Spleen (tissue), 11 donors: ENCODE results near the gene NEFH. TPM values are rescaled to one million over a fixed set of nuclear protein-coding genes. Genes with fewer than 3 reads are reported as not detected.

Source experiments
- DNase-seq: peaks from one replicate; pipeline ENCODE4 v3.0.0-alpha.2; 2020
- H3K27ac ChIP-seq, 8 donors: fragments of 200-600 bp; sonication (generic) in 7 of 8; 1 replicate in 4 of 8; 2 replicates in 4 of 8; pipeline versions ENCODE4 v1.5.0 to v1.8.0; 2016 to 2021; ENCODE audit warnings: inconsistent platforms in 4 of 8, mild to moderate bottlenecking in 4 of 8, moderate library complexity in 1 of 8
- H3K27me3 ChIP-seq, 7 donors: fragments of 200-600 bp; sonication (generic) in 6 of 7; replicated peaks in 1 of 7; 1 replicate in 4 of 7; 2 replicates in 3 of 7; pipeline versions ENCODE4 v1.5.0 to v1.8.0; 2016 to 2021; ENCODE audit warnings: inconsistent platforms in 3 of 7, mild to moderate bottlenecking in 1 of 7
- H3K36me3 ChIP-seq, 6 donors: fragments of 200-600 bp; sonication (generic) in 5 of 6; 1 replicate in 4 of 6; 2 replicates in 2 of 6; pipeline versions ENCODE4 v1.5.0 to v1.8.0; 2016 to 2021; ENCODE audit warnings: inconsistent platforms in 2 of 6
- H3K4me1 ChIP-seq, 6 donors: fragments of 200-600 bp; sonication (generic) in 5 of 6; 1 replicate in 3 of 6; 2 replicates in 3 of 6; pipeline versions ENCODE4 v1.5.0 to v1.8.0; 2016 to 2021; ENCODE audit warnings: inconsistent platforms in 3 of 6
- H3K4me3 ChIP-seq, 8 donors: fragments of 200-600 bp; sonication (generic) in 7 of 8; 1 replicate in 4 of 8; 2 replicates in 4 of 8; pipeline versions ENCODE4 v1.5.0 to v1.8.0; 2016 to 2021; ENCODE audit warnings: inconsistent platforms in 4 of 8, mild to moderate bottlenecking in 4 of 8, moderate library complexity in 2 of 8
- H3K9me3 ChIP-seq, 8 donors: fragments of 200-600 bp; sonication (generic) in 7 of 8; 1 replicate in 4 of 8; 2 replicates in 4 of 8; pipeline versions ENCODE4 v1.5.0 to v1.8.0; 2016 to 2021; ENCODE audit warnings: inconsistent platforms in 4 of 8
- POLR2A ChIP-seq, 3 donors: fragments of 450-650 bp; IDR thresholded peaks; one replicate each; pipeline ENCODE4 v1.5.1; 2017; ENCODE audit warnings: antibody characterized with exemption in 3 of 3, mild to moderate bottlenecking in 1 of 3
- POLR2AphosphoS5 ChIP-seq, 3 donors: sonication (generic); formaldehyde crosslinking; IDR thresholded peaks; one replicate each; pipeline ENCODE4 v1.5.1; 2017; ENCODE audit warnings: antibody characterized with exemption in 3 of 3
- WGBS, 5 donors: extraction: QIAGEN DNeasy Blood & Tissue Kit in 3 of 5; methylation state at CpG; one replicate each; pipeline versions ENCODE4 v1.1.5 to v1.1.7; 2013 to 2018; 5-methylcytosine and 5-hydroxymethylcytosine counted together
- intact Hi-C: fragments of 100-400 bp; cut with DNase I; formaldehyde crosslinking; loops from one replicate; pipeline ENCODE4 v1.15.0; 2023; ENCODE audit warnings: low total_unique reads
- polyA plus RNA-seq, 3 donors: library from polyadenylated mRNA; stranded (reverse); fragments of 200-250 nt; gene quantifications; one replicate each; pipeline ENCODE4 v1.2.1, GENCODE V29; 2013
- total RNA-seq, 7 donors: library from RNA; depleted of rRNA in 3 of 7; stranded (reverse); fragments of >200 nt in 3 of 7; fragmentation: NEBNext Ultra II Directional in 4 of 7; extraction: Animal tissue kit (Norgen Biotek cat#: 25700) in 4 of 7; gene quantifications; one replicate each; pipeline versions ENCODE4 v1.1.0 to v1.2.1, GENCODE V29; 2016 to 2021
- TF ChIP-seq, protein P1 (sequence below), 11 experiments: fragments of 200-600 bp in 7 of 11; fragments of 450-650 bp in 4 of 11; sonication (generic) in 4 of 11; IDR thresholded peaks in 8 of 11; conservative IDR thresholded peaks in 3 of 11; 1 replicate in 7 of 11; 2 replicates in 4 of 11; pipeline versions ENCODE4 v1.4.0 to v1.8.0; 2016 to 2021; ENCODE audit warnings: antibody characterized with exemption in 11 of 11, inconsistent platforms in 4 of 11, mild to moderate bottlenecking in 1 of 11
- donor health status: healthy with polysubstance abuse.
- donor health status: DM: no; HTN: no; CAD: no; lungs with moderate emphysema.
- donor health status: DM: no; HTN: no; CAD: no.
- donor health status: Bipolar disorder and iron deficiency.
- donor health status: healthy.
- donor health status: DM: no; HTN: no; CAD: no.
- donor health status: DM: yes; HTN: yes; CAD: no.

The NEFH gene
- total and polyA plus RNA-seq, 10 donors = 0.50 to 1.7 (median 1.2) TPM

DNA sequence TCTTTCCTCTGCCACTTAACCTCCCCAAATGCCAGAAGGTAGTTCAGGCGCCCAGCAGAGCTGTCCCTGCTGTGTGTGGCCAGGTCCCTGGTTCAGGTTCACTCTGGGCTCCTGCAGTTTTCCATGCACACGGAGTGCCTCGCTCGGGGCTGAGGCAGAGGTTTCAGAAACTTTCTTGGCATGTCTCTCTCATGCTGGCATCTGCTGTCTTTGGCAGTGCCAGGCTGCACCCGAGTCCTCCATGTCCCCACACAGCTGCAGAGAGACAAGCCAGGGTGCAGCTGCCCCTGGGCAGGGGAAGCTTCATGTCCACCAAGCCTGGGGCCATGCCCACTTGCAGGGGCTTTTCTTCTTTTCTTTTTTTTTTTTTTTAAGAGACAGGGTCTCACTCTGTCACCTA, 7.0 kb upstream of the NEFH start:
- TF ChIP-seq POLR2AphosphoS5 (IDR thresholded peaks at IDR 0.05) (no peak), POLR2A (IDR thresholded peaks at IDR 0.05) (no peak)
- TF ChIP-seq, protein P1, sequence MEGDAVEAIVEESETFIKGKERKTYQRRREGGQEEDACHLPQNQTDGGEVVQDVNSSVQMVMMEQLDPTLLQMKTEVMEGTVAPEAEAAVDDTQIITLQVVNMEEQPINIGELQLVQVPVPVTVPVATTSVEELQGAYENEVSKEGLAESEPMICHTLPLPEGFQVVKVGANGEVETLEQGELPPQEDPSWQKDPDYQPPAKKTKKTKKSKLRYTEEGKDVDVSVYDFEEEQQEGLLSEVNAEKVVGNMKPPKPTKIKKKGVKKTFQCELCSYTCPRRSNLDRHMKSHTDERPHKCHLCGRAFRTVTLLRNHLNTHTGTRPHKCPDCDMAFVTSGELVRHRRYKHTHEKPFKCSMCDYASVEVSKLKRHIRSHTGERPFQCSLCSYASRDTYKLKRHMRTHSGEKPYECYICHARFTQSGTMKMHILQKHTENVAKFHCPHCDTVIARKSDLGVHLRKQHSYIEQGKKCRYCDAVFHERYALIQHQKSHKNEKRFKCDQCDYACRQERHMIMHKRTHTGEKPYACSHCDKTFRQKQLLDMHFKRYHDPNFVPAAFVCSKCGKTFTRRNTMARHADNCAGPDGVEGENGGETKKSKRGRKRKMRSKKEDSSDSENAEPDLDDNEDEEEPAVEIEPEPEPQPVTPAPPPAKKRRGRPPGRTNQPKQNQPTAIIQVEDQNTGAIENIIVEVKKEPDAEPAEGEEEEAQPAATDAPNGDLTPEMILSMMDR (IDR thresholded peaks at IDR 0.05 in 8 of 11, conservative IDR thresholded peaks at IDR 0.05 in 3 of 11) = no peak
- Histone ChIP-seq H3K4me3 (no peak overlapping the region), H3K9me3 (no peaks in the 10 kb centered on the region), H3K36me3 (no peaks in the 10 kb centered on the region), H3K27ac (no peak overlapping the region), H3K4me1 (peaks cover 3 to 21% (median 18%) of the 10 kb centered on the region in 6 donors), H3K27me3 (peaks cover 0 to 20% (median 3%) of the 10 kb centered on the region in 7 donors)
- 67 to 84% (median 74%) methylated on average over 5 of the region's 5 CpGs for WGBS, 5 donors
- intact Hi-C loops = no loop called here
- DNase-seq = no peak

DNA sequence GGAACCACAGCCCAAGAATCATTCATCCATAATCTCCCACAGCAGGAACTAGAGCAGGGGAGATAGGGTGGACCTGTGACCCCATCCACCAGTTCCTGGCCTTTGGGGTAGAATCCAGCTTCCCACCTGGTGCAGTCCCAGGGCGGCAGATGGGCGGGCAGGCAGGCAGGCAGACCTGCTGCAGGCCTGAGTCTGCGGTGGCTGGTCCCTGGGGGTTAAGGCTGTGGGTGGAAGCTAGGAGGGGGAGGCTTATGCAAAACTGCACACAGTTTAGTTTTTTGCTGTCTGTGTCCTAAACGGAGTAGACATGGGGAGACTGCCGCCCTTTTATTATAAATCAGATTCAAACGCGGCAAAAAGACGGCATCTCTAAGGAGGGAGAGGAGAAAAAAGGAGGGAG, 4.5 kb upstream of the NEFH start:
- peaks cover 0 to 38% (median 28%) of the 10 kb centered on the region in 7 donors for H3K27me3 ChIP-seq

DNA sequence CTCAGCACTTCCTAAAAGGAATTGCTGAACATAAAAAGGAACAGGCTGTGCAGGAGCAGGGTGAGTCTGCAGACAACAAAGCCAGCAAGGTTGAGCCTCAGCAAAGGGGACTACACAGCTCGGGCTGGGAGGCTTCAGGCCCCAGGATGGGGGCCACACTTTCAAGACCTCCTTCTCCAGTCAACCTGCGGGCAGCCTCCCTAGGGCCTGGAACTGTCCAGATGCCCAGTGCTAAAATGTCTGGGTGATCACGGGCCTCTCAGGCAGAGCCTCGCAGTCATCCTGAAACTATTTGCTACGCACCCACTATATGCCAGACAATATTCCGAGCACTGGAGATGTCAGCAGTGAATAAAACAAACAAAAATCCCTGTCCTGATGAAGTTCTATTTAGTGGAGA, 3.9 kb upstream of the NEFH start:
- intact Hi-C loops = no loop called here
- Histone ChIP-seq H3K9me3 (peaks cover 0 to 9% (median 0%) of the 10 kb centered on the region in 8 donors), H3K4me1 (peaks cover 0 to 43% (median 32%) of the 10 kb centered on the region in 6 donors), H3K27me3 (peaks cover 0 to 41% (median 31%) of the 10 kb centered on the region in 7 donors), H3K36me3 (no peaks in the 10 kb centered on the region), H3K27ac (no peak overlapping the region), H3K4me3 (no peak overlapping the region)
- no peak for DNase-seq
- WGBS, 5 donors = 53 to 79% (median 71%) methylated on average over 4 to 6 of the region's 6 CpGs
- TF ChIP-seq, protein P1 (IDR thresholded peaks at IDR 0.05 in 8 of 11, conservative IDR thresholded peaks at IDR 0.05 in 3 of 11) = no peak
- TF ChIP-seq POLR2AphosphoS5 (IDR thresholded peaks at IDR 0.05) (no peak), POLR2A (IDR thresholded peaks at IDR 0.05) (no peak)

More for the DNA sequence above, 4.5 kb upstream of the NEFH start:
- Histone ChIP-seq H3K9me3 (peaks cover 0 to 4% (median 0%) of the 10 kb centered on the region in 8 donors), H3K36me3 (no peaks in the 10 kb centered on the region), H3K4me3 (no peak overlapping the region), H3K27ac (no peak overlapping the region), H3K4me1 (peaks cover 0 to 38% (median 28%) of the 10 kb centered on the region in 6 donors)
- WGBS, 5 donors = 66 to 81% (median 73%) methylated on average over 8 of the region's 8 CpGs
- intact Hi-C loops = no loop called here
- peak in 1 of 3 donors; percentile 28 for TF ChIP-seq POLR2AphosphoS5 (IDR thresholded peaks at IDR 0.05)
- TF ChIP-seq POLR2A (IDR thresholded peaks at IDR 0.05) = no peak
- DNase-seq = peak; percentile 86

DNA sequence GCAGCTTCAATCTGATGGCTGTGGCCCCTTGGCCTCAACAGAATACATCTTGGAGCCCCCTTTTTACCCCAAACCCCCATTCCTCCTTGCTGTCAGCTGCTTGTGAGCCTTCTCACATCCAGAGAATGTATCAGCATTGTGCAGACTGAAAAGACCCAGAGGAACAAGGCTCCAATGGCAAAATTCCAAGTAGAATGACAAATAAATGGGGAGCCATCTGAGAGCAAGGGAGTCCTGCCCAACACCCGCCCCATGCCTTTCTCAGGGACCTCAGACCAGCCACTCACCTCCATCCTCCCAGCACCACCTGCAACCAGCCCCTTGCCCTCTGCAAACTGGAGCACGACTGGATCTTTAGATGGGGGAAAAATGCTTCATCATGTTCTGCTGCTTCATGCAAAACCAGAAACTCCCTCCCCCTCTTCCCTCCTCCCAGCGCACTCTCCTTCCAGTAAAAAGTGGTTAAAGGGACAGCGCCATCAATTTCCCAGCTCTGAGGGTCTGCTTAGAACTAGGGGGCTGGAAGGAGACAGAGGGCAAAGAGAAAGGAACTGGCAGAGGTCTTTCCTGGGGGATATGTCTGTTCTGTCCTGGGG, 2.2 kb upstream of the NEFH start:
- peaks cover 0 to 58% (median 40%) of the 10 kb centered on the region in 7 donors for H3K27me3 ChIP-seq

More for the DNA sequence above, 2.2 kb upstream of the NEFH start:
- intact Hi-C loops = no loop called here
- DNase-seq = no peak
- H3K9me3 ChIP-seq = peaks cover 0 to 9% (median 0%) of the 10 kb centered on the region in 8 donors
- no peak for TF ChIP-seq POLR2AphosphoS5 (IDR thresholded peaks at IDR 0.05)
- TF ChIP-seq, protein P1 (IDR thresholded peaks at IDR 0.05 in 8 of 11, conservative IDR thresholded peaks at IDR 0.05 in 3 of 11) = no peak
- TF ChIP-seq POLR2A (IDR thresholded peaks at IDR 0.05) = no peak
- no peak overlapping the region for H3K4me3 ChIP-seq
- H3K4me1 ChIP-seq = peaks cover 2 to 59% (median 45%) of the 10 kb centered on the region in 6 donors
- H3K27ac ChIP-seq = no peak overlapping the region
- WGBS, 5 donors = 16 to 28% (median 18%) methylated on average over 4 of the region's 4 CpGs
- no peaks in the 10 kb centered on the region for H3K36me3 ChIP-seq
